Activated CD8-positive, alpha-beta memory T cell treated with anti-CD3 and anti-CD28 coated beads for 36 hours (primary cell): ENCODE data around the gene C11orf97. TPM values are rescaled to one million over a fixed set of nuclear protein-coding genes. Genes with fewer than 3 reads are reported as not detected.

Experiments used
- CTCF ChIA-PET: fragments of 350-600 bp; sonication (Branson Sonifier 250); formaldehyde crosslinking; loops from one replicate; lab custom pipeline; 2021; ENCODE audit warnings: antibody characterized with exemption; lab: Charles Lee
- POLR2A ChIA-PET: fragments of 350-600 bp; sonication (Branson Sonifier 250); formaldehyde crosslinking; loops from one replicate; lab custom pipeline; 2021; ENCODE audit warnings: antibody characterized with exemption; lab: Charles Lee
- total RNA-seq, 2 experiments: library from RNA; stranded (reverse); gene quantifications; one replicate each; pipeline ENCODE4 v1.2.3, GENCODE V29; 2021

C11orf97 gene
- total RNA-seq, 2 experiments from 2014 or later = not detected

DNA sequence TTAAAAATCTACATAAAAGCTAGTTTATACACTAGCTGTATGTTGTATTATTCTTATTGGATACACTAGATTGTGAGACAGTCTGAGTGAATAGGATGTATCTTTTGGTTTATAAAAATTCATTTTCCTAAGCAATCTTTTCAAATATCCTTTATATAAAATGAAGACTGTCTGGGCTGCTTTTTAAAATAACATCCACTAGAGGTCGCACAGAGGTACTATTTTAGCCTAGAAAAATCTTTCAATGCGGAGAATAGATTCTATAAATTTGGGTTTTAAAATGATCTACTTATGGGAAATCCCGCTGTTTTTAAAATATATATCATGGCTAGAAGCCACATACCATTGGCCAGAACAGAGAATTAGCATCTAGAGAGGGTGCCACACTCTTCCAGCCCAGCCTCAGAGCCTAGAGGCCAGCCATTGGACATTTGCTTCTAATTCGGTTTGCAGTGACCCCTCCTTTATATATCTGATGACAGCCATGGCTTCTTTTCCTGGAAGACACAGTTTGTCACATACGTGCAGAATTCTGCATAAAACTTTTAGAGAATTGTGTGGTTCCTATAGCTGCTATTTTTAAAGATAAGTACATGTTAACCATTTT is 7.3 kb downstream of the C11orf97 start:
- ChIA-PET POLR2A (no interaction called here), CTCF (interaction anchor here (0.6 kb wide), 1 partner anchor 205 kb away, joined by 4 read pairs; no protein-coding TSS in a partner anchor)

DNA sequence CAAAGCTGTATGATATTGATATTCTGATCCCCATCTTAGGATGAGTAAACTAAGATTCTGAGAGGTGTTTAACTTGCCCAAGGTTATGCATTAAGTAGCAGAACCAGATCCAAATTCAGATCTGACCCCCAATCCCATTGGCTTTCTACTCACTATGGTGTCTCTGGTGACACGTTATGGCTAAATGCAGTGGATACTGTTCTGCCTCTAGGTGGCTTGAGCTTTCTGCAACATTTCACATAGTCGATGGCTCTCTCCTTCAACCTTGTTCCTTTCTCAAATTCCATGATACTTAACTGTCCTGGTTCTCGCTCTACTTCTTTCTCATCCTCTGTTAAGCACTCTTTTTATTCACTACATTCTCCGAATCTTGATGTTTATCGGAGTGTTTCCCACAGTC is 9.4 kb downstream of the C11orf97 start:
- ChIA-PET CTCF (no interaction called here), POLR2A (no interaction called here)

DNA sequence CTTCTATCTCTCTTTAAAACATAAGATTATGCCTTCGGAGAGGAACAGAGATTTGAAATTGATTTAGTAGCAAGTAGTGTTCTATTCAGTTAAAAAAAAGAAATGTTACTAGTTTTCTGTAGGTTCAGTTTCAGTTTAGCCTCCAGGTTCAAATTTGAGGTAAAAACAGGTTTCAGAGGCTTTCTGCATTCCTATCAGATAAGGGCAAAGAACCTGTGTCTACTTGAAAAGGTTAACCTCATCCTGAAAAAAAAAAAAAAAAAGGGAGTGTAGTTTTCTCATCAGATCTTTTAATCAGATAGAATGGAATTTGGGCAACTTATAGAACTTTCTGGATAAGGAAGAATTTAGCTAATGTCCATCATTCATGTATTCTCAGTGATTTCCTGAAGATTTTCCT is 12.1 kb downstream of the C11orf97 start:
- CTCF ChIA-PET = interaction anchor here (0.6 kb wide), 1 partner anchor 593 kb away, joined by 4 read pairs; no protein-coding TSS in a partner anchor
- POLR2A ChIA-PET = no interaction called here

DNA sequence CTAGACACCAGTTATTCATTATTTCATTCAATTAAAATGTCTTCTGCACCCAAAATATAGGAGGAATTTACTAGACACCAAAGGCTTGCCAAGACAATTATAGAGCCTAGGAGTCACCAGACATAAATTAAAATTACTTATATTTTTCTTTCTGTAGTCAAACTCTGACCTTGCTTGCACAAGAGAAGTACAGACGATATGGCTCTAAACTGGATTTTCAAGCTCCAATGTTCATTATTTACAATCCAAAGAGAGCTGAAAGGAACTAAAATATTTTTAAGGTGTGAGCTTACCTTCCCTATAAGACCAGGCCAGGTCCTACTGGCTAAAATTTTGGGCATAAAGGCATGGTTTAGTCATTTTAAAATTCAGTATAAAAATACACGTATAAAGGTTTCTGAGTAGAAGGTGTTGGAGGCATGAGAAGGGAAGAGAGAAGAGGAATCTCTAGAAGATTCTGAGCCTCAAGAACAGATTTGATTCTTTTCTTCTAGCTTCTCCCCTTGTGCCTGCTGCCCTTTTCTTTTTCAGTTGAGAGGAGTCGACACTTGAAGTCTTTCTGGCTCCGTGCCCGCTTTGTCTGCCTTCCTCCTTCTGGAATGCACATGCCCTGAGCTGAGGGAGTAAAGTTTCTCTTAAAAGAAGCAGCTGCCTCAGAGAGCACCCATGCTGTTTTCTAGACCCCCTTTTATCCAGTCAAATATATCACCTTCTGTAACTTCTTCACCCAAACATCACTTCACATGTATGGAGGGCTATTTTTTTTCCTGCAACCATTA is 13.5 kb downstream of the C11orf97 start:
- ChIA-PET CTCF (no interaction called here), POLR2A (no interaction called here)

DNA sequence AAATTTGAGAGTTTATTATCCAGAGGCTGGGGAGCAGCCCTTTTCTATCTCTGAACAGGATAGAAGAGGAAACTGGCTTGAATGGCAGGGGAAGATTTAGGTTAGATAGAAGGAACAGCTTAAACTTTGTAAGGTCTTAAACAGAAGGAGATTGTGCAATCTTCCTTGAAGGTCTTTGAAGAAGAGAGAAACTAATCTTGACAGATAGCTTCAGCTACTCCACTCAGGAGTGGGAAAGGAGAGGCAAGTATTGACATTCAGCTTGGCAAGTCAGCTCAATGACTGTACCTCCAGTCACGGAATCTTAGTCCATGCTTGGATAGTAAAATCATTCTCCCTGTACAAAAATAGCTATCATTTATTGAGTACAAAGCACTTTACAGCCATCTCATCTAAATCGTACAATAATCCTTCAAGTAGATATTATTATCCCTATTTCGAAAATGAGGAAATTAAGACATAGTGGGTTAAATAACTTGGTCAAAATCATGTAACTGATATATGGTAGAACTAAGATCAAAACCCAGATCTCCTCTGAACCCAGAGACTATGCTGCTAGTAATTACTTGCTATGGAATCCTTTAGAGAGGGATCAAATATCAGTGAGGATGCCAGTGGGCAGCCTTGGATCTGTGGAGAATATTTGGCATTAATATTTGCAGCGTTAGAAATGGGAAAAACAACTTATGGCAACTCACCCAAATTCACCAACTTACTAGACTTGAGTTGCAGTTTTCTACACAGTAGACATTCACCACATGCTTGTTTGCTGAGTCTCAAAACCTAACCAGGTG is 14.6 kb downstream of the C11orf97 start:
- CTCF ChIA-PET = interaction anchor here (0.7 kb wide), 1 partner anchor 13 kb away, joined by 3 read pairs; no protein-coding TSS in a partner anchor
- POLR2A ChIA-PET = no interaction called here

DNA sequence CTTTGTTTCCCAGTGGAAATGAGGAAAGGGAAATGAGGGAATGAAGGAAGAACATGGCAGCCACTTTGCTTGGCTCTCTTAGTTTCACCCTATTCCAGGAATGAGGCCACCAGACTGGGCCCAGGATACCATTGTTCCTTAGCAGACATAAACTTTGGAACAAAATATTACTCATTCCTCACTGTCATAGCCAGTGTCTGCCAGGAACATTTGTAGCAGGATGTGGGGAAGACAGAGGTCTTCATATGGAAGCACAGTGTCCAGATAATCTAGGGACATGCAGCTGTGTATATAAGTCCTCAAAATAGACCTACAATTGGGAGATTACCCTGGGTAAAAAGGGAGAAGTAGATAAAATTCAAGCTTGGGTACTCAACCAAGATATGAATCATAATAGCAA is 16.3 kb downstream of the C11orf97 start:
- ChIA-PET POLR2A (no interaction called here), CTCF (no interaction called here)

DNA sequence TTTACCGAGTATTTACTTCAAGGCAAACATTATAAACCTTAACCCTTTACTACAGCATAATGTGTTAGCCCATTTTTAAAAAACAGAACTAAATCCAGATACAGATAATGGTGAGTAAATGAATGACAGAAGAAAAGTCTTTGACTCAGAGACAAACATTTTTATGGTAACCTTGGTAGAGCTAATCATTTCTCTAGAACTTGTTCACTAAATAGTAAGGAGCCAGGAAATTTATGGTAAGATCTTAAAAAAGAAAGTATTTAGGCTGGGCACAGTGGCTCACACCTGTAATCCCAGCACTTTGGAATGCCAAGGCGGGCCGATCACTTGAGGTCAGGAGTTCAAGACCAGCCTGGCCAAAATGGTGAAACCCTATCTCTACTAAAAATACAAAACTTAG is 19.9 kb downstream of the C11orf97 start:
- ChIA-PET POLR2A (no interaction called here), CTCF (no interaction called here)

DNA sequence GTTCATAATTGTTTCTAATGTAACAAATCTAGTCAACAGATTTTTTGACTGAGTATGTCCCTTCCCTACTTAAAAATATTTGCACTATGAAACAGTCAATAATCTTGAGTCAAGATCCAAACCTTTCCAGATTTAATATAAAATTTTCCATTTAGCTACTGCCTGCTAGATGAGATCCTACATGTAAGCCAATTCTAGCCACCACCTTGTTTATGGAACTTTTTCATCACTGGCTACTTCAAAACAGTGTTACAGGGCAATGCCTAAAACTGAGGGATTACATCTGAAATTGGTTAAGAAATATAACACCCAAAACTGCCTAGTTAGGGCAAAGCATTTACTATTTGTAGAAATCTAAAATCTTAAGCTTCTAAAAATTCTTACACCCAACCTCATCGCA is 20.9 kb downstream of the C11orf97 start:
- ChIA-PET CTCF (no interaction called here), POLR2A (no interaction called here)

DNA sequence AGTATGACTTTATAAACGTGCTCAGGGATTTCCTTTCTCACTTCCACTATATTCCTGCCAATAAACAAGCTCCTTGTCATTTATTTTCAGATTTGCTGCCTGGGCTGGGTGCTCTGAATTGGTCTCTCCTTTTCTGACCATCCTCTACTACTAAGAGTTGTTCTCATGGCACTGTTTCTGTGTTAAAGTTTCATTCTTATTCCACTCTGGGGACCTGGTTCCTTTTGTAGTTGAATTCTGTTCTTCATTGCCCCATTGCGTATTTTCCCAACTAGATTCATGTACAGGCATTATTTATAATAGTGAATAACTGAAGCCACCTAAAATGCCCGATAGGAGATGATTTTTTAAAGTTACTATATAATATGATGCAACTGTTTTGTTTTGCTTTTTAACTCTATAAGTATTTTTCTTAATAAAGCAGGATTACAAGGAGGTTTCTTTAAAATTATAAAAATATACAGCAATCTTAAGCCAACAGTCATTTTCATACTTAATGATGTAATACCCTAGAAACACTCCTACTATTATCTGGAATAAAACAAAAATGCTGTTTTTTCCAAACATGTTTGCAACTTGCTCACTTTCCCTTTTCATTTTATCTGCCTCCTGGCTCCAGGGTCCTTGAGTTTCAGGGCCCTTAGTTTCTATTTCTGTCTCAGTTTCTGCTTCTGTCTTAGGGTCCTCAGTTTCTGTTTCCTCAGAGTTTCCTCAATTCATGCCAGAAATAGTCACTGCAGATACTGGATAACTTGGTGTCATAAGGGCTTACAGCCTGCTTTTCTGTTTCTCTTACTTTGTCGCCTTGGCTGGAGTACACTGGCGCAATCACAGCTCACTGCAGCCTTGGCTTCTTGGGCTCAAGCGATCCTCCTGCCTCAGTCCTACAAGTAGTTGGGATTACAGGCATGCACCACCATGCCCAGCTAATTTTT is 21.7 kb downstream of the C11orf97 start:
- POLR2A ChIA-PET = no interaction called here
- CTCF ChIA-PET = no interaction called here

DNA sequence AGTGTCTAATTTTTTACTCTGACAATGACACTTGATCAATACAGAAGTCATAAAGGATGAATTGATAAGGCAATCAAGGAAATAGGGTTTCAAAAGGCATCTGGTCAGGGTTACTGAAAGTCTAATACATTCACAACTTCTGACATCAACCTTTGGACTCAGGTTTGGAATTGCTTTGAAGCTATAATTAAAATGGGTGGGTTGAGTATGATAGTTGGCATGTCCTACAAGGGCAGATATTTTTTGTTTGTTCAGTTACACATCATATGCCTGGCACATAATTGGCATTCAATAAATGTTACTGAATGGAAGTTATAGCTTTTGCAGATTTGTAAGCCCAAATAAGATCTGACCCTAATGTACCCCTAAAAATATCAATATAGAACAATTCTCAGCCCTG is 24.1 kb downstream of the C11orf97 start:
- ChIA-PET POLR2A (no interaction called here), CTCF (no interaction called here)

DNA sequence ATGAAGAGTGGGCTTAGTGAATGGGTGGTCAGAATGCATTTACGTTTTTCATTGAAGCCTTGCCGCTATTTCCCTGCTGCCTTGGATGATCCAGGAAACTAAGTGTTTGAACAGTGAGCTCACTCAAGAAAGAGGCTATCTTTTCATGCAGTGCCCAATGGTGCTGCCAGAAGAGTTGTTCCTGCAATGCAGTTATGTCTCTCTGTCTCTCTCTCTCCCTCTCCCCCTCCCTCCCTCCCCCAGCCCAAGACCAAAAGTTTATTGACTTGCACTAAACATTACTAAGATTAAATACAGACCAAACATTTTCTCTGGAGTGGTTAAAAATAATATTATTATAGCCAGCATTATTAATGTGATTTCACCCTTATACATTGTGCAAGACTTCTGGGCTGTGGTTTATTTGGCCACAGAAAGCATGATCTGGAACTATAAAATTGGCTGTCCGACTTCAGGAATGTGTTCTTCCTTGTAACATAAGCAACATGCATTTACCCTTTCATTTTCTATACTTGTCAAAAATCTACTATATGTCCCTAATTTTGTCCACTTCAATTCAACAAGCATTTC is 24.9 kb downstream of the C11orf97 start:
- ChIA-PET CTCF (no interaction called here), POLR2A (no interaction called here)

DNA sequence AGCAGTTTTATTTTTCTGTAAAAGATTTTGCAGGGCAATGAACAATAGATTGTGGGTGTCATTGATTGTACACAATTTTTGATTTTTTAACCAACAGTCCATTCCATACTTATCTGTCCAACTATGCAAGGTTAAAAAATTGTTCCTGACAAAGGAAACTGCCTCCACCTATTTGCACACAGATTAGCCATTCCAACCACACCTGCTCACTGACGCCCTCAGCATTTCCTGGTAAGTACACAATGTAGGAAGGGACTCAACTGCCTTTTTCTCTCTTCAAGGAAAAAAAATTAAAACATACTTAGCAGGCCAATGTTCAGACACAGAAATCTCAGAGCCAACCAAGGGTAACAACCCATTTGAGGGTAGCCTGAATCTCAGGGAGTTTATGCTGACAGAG is 27.2 kb downstream of the C11orf97 start:
- POLR2A ChIA-PET = no interaction called here
- CTCF ChIA-PET = no interaction called here

DNA sequence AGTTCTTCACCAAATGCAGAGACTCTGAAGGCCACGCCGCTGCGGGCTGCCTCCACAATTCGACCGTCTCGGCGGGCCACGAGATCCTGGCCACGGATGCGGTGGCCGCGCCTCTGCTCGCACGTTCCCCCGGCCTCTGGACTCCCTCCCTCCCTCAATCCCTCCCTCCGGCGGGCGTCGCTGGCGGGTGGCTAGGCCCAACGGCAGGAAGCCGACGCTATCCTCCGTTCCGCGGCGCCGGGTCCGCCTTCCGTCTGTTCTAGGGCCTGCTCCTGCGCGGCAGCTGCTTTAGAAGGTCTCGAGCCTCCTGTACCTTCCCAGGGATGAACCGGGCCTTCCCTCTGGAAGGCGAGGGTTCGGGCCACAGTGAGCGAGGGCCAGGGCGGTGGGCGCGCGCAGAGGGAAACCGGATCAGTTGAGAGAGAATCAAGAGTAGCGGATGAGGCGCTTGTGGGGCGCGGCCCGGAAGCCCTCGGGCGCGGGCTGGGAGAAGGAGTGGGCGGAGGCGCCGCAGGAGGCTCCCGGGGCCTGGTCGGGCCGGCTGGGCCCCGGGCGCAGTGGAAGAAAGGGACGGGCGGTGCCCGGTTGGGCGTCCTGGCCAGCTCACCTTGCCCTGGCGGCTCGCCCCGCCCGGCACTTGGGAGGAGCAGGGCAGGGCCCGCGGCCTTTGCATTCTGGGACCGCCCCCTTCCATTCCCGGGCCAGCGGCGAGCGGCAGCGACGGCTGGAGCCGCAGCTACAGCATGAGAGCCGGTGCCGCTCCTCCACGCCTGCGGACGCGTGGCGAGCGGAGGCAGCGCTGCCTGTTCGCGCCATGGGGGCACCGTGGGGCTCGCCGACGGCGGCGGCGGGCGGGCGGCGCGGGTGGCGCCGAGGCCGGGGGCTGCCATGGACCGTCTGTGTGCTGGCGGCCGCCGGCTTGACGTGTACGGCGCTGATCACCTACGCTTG is 31.7 kb downstream of the C11orf97 start, which contains the start of gene FUT4:
Gene FUT4 (plus strand): TSS at position 227 of the 951 bp plus-strand sequence. CDS start 213 bp downstream, at position 440.
- ChIA-PET CTCF (no interaction called here), POLR2A (interaction anchor here (0.5 to 1.3 kb wide), 3 partner anchors 90 to 803 kb away, joined by 3 to 5 read pairs (median 5); partner anchors contain the start of genes C11orf54, CWC15, KDM4D and TAF1D)

DNA sequence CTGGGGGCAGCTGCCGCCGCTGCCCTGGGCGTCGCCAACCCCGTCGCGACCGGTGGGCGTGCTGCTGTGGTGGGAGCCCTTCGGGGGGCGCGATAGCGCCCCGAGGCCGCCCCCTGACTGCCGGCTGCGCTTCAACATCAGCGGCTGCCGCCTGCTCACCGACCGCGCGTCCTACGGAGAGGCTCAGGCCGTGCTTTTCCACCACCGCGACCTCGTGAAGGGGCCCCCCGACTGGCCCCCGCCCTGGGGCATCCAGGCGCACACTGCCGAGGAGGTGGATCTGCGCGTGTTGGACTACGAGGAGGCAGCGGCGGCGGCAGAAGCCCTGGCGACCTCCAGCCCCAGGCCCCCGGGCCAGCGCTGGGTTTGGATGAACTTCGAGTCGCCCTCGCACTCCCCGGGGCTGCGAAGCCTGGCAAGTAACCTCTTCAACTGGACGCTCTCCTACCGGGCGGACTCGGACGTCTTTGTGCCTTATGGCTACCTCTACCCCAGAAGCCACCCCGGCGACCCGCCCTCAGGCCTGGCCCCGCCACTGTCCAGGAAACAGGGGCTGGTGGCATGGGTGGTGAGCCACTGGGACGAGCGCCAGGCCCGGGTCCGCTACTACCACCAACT is 32.5 kb downstream of the C11orf97 start:
- ChIA-PET CTCF (no interaction called here), POLR2A (interaction anchor here (0.8 to 1.3 kb wide), 2 partner anchors 429 to 804 kb away, joined by 3 to 5 read pairs; partner anchors contain the start of genes C11orf54, CWC15, KDM4D and TAF1D)

DNA sequence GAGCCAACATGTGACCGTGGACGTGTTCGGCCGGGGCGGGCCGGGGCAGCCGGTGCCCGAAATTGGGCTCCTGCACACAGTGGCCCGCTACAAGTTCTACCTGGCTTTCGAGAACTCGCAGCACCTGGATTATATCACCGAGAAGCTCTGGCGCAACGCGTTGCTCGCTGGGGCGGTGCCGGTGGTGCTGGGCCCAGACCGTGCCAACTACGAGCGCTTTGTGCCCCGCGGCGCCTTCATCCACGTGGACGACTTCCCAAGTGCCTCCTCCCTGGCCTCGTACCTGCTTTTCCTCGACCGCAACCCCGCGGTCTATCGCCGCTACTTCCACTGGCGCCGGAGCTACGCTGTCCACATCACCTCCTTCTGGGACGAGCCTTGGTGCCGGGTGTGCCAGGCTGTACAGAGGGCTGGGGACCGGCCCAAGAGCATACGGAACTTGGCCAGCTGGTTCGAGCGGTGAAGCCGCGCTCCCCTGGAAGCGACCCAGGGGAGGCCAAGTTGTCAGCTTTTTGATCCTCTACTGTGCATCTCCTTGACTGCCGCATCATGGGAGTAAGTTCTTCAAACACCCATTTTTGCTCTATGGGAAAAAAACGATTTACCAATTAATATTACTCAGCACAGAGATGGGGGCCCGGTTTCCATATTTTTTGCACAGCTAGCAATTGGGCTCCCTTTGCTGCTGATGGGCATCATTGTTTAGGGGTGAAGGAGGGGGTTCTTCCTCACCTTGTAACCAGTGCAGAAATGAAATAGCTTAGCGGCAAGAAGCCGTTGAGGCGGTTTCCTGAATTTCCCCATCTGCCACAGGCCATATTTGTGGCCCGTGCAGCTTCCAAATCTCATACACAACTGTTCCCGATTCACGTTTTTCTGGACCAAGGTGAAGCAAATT is 33.3 kb downstream of the C11orf97 start:
- ChIA-PET POLR2A (no interaction called here), CTCF (no interaction called here)

DNA sequence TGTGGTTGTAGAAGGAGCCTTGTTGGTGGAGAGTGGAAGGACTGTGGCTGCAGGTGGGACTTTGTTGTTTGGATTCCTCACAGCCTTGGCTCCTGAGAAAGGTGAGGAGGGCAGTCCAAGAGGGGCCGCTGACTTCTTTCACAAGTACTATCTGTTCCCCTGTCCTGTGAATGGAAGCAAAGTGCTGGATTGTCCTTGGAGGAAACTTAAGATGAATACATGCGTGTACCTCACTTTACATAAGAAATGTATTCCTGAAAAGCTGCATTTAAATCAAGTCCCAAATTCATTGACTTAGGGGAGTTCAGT is 33.9 kb downstream of the C11orf97 start:
- ChIA-PET CTCF (no interaction called here), POLR2A (no interaction called here)
